Muscle layer of colon (tissue), 2 donors: Measurements from ENCODE around the gene ARL2BP.

Source experiments
- H3K27ac ChIP-seq: one replicate; pipeline ENCODE4 v1.7.0; 2013; ENCODE audit warnings: low read depth, mild to moderate bottlenecking, low read length, moderate library complexity
- H3K27me3 ChIP-seq, 2 donors: one replicate each; pipeline ENCODE4 v1.7.0; 2013; ENCODE audit warnings: low read length in 2 of 2, mild to moderate bottlenecking in 2 of 2; ENCODE audit not compliant: insufficient read depth in 2 of 2, control insufficient read depth in 1 of 2
- H3K36me3 ChIP-seq: one replicate; pipeline ENCODE4 v1.7.0; 2013; ENCODE audit warnings: mild to moderate bottlenecking, low read length; ENCODE audit not compliant: insufficient read depth
- H3K4me1 ChIP-seq: one replicate; pipeline ENCODE4 v1.7.0; 2013; ENCODE audit warnings: mild to moderate bottlenecking, low read length; ENCODE audit not compliant: insufficient read depth
- H3K4me3 ChIP-seq, 2 donors: one replicate each; pipeline ENCODE4 v1.7.0; 2013; ENCODE audit warnings: low read length in 2 of 2, low read depth in 1 of 2, mild to moderate bottlenecking in 1 of 2, moderate library complexity in 1 of 2
- H3K9ac ChIP-seq: one replicate; pipeline ENCODE4 v1.7.0; 2013; ENCODE audit warnings: low read length
- H3K9me3 ChIP-seq: one replicate; pipeline ENCODE4 v1.7.0; 2013; ENCODE audit warnings: mild to moderate bottlenecking, low read length
- donor health status: abdominal sarcoma.
- donor health status: Adenocarcinoma of cecum.

Gene ARL2BP

DNA sequence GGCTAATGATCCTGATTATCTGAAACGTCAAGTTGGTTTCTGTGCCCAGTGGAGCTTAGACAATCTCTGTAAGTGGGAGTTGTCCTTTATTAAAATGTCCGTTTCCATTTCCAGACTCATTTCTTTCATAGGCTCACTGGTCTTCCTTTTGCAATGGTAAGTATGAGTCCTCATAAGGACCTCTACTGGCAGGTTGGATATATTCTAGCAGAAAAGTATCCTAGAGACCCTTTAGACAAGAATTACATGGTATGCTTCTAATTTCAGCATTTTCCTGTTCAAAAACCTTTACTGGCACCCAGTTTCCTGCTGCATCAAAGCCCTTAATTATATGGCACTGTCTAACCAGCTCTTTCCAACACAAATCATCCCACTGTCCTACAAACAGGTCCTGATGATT is 28.1 kb upstream of the ARL2BP start:
- Histone ChIP-seq H3K36me3 (peaks cover 84% of the 10 kb centered on the region), H3K4me1 (no peaks in the 10 kb centered on the region), H3K27ac (no peak overlapping the region), H3K9ac (no peak overlapping the region), H3K4me3 (no peak overlapping the region), H3K9me3 (peaks cover 9% of the 10 kb centered on the region), H3K27me3 (no peaks in the 10 kb centered on the region)

GRCh38 chr16:57223057-57223456 is 22.0 kb upstream of the ARL2BP start:
- H3K27ac ChIP-seq = no peak overlapping the region
- H3K36me3 ChIP-seq = peaks cover 75% of the 10 kb centered on the region
- H3K4me3 ChIP-seq = no peak overlapping the region
- no peaks in the 10 kb centered on the region for H3K4me1 ChIP-seq
- H3K9me3 ChIP-seq = peaks cover under 1% of the 10 kb centered on the region
- H3K27me3 ChIP-seq = no peaks in the 10 kb centered on the region
- H3K9ac ChIP-seq = no peak overlapping the region

DNA sequence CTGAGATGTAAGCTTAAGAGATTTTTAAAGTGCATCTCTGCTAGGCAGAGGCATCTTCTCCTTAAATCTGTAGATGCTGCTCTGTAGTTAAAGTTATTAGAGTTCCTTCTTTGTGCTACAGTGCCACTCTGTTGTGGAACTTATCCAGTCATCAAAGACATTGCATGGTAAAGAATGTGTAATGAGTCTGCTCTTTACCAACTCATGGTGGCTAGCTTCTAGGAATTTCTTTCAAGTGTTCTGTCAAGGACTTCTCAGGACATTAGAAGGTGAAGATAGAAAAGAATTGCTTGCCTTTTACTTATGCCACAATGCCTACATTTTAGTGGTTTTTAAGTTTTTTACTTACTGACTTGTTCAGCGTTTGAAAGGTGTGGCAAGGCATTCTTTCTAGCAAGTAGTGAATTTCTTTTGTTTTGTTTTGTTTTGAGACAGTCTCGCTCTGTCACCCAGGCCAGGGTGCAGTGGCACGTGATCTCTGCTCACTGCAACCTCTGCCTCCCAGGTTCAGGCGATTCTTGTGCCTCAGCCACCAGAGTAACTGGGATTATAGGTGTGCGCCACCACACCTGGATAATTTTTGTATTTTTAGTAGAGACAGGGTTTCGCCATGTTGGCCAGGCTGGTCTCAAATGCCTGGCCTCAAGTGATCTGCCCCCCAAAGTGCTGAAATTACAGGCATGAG is 20.3 kb upstream of the ARL2BP start:
- H3K27ac ChIP-seq = no peak overlapping the region
- no peaks in the 10 kb centered on the region for H3K9me3 ChIP-seq
- no peaks in the 10 kb centered on the region for H3K27me3 ChIP-seq
- H3K36me3 ChIP-seq = peaks cover 66% of the 10 kb centered on the region
- no peak overlapping the region for H3K9ac ChIP-seq
- no peak overlapping the region for H3K4me3 ChIP-seq
- no peaks in the 10 kb centered on the region for H3K4me1 ChIP-seq

DNA sequence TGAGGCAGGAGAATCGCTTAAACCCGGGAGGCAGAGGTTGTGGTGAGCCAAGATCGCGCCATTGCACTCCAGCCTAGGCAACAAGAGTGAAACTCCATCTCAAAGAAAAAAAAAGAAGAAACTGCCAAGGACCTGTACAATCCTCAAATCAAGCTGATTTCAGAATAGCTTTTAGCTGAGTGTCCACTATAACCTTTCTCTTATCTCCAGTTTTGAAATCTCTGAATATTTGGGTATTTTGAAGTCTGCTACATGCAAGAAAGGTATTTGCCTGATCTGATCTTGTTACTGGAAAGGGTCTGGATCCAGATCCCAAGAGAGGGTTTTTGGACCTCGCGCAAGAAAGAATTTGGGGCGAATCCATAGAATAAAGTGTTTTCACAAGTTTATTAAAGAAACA is 19.1 kb upstream of the ARL2BP start:
- no peaks in the 10 kb centered on the region for H3K9me3 ChIP-seq
- no peak overlapping the region for H3K4me3 ChIP-seq
- H3K36me3 ChIP-seq = peaks cover 63% of the 10 kb centered on the region

GRCh38 chr16:57226701-57227621 is 18.1 kb upstream of the ARL2BP start:
- no peak overlapping the region for H3K27ac ChIP-seq
- no peaks in the 10 kb centered on the region for H3K27me3 ChIP-seq
- peaks cover 64% of the 10 kb centered on the region for H3K36me3 ChIP-seq

More for the DNA sequence above, 19.1 kb upstream of the ARL2BP start:
- Histone ChIP-seq H3K4me1 (no peaks in the 10 kb centered on the region), H3K9ac (no peak overlapping the region), H3K27me3 (no peaks in the 10 kb centered on the region), H3K27ac (no peak overlapping the region)

DNA sequence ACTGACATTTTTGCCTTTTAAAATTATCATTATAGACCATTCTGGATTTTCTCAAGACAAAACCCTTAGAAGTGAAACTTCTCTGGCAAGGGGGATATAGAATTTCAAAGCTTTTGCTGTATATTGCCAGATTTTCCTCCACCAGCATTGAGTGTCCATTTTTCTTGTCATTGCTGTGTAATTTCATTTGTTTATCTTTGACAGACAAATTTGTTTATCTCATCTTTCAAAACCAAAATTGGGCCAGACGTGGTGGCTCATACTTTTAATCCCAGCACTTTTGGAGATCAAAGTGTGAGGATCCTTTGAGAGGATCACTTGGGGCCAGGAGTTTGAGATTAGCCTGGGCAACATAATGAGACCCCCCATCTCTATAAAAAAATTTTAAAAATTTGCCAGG is 16.0 kb upstream of the ARL2BP start:
- Histone ChIP-seq H3K27ac (no peak overlapping the region), H3K9ac (no peak overlapping the region), H3K4me3 (no peak overlapping the region), H3K9me3 (no peaks in the 10 kb centered on the region), H3K27me3 (no peaks in the 10 kb centered on the region), H3K4me1 (no peaks in the 10 kb centered on the region), H3K36me3 (peaks cover 66% of the 10 kb centered on the region)

More at GRCh38 chr16:57226701-57227621, 18.1 kb upstream of the ARL2BP start:
- no peak overlapping the region for H3K4me3 ChIP-seq
- no peak overlapping the region for H3K9ac ChIP-seq
- no peaks in the 10 kb centered on the region for H3K9me3 ChIP-seq
- no peaks in the 10 kb centered on the region for H3K4me1 ChIP-seq

DNA sequence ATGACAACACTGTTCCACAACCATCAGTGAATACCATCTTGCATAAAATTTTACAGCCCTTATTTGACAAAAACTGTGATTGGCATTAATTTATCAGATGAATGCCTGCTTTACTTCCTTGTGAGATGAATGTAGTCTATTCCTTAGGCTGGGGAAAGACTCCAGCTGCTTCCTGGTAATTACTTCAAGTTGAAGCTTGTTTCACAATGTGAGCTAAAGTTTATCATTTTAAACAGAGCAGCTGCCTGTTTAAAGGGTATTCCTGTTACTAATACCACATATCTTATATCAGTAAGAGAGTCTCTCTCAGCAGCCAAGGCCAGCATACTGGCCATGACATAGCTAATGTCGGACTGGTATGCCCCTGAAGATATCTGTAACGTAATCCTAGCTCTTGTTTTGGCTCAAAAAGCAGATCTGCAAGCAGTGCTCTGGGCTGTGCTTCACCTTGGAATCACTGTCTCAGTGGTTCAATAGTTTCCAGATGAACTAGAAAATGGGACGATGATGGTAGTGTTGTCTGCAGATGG is 13.2 kb upstream of the ARL2BP start:
- Histone ChIP-seq H3K36me3 (peaks cover 66% of the 10 kb centered on the region), H3K9me3 (no peaks in the 10 kb centered on the region)

GRCh38 chr16:57233944-57234706 is 10.9 kb upstream of the ARL2BP start:
- H3K36me3 ChIP-seq = peaks cover 66% of the 10 kb centered on the region
- no peak overlapping the region for H3K4me3 ChIP-seq
- no peaks in the 10 kb centered on the region for H3K27me3 ChIP-seq
- H3K9me3 ChIP-seq = no peaks in the 10 kb centered on the region
- no peak overlapping the region for H3K27ac ChIP-seq
- no peak overlapping the region for H3K9ac ChIP-seq
- H3K4me1 ChIP-seq = no peaks in the 10 kb centered on the region

More for the DNA sequence above, 13.2 kb upstream of the ARL2BP start:
- no peak overlapping the region for H3K27ac ChIP-seq
- H3K9ac ChIP-seq = no peak overlapping the region
- H3K4me3 ChIP-seq = no peak overlapping the region
- H3K27me3 ChIP-seq = no peaks in the 10 kb centered on the region
- no peaks in the 10 kb centered on the region for H3K4me1 ChIP-seq

GRCh38 chr16:57234707-57235092 is 10.4 kb upstream of the ARL2BP start:
- Histone ChIP-seq H3K27me3 (no peaks in the 10 kb centered on the region), H3K4me1 (no peaks in the 10 kb centered on the region), H3K4me3 (no peak overlapping the region), H3K9me3 (no peaks in the 10 kb centered on the region), H3K27ac (no peak overlapping the region), H3K36me3 (peaks cover 69% of the 10 kb centered on the region), H3K9ac (no peak overlapping the region)

- no peak overlapping the region for H3K27ac ChIP-seq
- H3K36me3 ChIP-seq = peaks cover 67% of the 10 kb centered on the region
- H3K9me3 ChIP-seq = no peaks in the 10 kb centered on the region
- H3K4me3 ChIP-seq = no peak overlapping the region
- no peaks in the 10 kb centered on the region for H3K27me3 ChIP-seq
- no peak overlapping the region for H3K9ac ChIP-seq
- no peaks in the 10 kb centered on the region for H3K4me1 ChIP-seq
Observed at GRCh38 chr16:57235128-57236021, 9.7 kb upstream of the ARL2BP start.
